HG03521 (cell line): ENCODE results near the gene CIT.
"Not testable (repeated sequence)": the region's sequence is repeated elsewhere in the genome, so short reads cannot be mapped to it uniquely, and the experiment has no call there.

Experiments used
- ATAC-seq: cut with Tn5 transposase; IDR thresholded peaks from one replicate; pipeline ENCODE4 v1.9.1; 2021; ENCODE audit warnings: mild to moderate bottlenecking, moderate library complexity; ENCODE audit not compliant: unreplicated experiment

CIT gene

DNA sequence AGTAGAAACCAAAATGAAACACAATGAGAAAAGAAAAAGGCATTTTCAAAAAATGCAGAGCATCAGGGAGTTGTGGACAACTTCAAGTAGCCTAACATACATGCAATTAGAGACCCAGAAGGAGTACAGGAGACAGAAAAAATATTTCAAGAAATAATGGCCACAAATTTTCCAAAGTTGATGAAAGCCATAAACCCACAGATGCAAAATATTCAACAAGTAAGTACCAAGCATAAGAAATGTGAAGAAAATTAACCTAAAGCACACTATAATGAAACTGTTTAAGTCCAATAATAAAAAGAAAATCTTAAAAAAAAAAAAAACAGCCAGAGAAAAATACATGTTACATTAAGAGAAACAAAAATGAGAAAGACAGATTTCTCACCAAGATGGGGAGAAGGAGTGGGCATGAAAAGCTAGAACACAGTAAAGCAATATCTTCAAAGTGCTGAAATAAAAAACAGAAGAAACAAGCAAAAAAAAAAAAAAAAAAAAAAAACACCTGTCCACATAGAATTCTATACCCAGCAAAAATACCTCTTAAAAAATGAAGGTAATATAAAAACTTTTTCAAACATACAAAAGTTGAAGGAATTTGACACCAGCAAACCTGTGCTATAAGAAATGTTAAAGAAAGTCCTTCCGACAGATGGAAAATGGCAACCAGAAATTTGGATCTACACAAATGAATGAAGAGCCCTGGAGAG is 132.1 kb downstream of the CIT start:
- ATAC-seq = no peak

DNA sequence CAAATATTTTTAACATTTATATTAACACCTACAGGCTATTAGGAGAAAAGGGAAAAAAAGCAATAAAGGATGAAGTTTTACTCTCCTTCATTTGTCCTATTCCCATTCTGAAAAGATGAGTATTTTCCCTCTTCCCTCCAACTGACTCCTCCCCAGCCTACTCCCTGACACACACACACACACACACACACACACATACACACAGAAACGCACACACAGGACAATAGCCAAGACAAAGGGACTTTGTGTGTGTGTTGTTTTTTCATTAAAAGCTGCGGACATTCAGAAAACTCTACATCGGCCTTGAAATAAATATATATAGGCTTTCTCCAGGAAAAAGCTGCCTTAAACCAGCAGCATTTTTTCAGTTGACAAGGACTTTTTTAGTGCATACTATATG is 134.4 kb downstream of the CIT start:
- ATAC-seq = no peak

DNA sequence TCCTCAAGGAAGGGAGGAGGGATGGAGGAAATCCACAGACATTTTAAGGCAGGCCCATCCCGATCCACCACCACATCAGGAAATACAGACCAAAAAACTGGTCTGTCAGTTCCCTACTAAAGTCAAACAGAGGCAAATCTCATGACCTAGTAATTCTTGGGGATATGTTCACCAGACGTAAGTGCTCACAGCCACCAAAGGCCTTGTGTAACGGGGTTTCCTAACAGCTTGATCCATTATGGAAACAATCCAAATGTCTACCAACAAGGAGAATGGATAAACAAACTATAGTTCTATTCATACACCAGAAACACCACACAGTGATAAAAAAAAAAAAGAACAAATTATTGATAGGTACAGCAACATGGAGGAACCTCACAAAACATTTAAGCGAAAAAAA is 136.3 kb downstream of the CIT start:
- ATAC-seq = no peak

DNA sequence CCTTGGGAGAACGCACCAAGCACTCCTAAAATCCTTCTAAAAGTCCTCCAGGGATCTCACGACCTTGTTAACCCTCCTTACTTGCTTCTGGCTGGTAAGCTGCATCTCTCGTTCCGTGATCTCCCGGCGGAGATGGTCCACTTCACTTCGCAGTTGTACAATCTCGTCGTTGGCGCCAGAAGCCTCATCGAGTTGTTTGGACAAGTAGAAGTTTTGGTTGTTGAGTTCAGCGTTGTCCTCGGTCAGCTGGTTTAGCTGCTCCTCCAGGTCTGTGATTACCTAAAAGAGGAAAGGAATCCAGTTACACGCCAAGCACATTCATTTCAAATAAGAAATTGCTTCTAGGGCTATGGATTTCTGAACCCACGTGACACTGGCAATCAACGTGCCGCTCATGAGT is 142.0 kb downstream of the CIT start:
- no peak for ATAC-seq

DNA sequence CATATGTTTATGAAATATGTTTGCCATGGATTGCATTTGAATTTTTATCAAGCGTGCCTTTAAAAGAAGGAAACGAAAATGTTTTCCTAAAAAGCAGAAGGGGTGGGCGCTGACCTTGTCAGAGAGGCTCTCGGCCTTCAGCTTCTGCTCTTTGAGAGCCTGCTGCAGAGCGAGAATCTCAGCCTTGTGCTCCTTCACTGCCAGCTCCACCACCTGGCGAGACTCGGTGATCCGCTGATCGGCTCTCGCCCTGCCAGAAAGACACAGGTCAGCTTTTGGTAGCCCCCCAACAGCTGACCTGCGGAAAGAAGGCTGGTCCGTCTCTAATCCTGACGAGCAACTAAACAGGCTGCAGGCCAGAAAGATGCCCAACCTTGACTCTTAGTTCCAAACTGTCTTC is 146.7 kb downstream of the CIT start:
- ATAC-seq = no peak

DNA sequence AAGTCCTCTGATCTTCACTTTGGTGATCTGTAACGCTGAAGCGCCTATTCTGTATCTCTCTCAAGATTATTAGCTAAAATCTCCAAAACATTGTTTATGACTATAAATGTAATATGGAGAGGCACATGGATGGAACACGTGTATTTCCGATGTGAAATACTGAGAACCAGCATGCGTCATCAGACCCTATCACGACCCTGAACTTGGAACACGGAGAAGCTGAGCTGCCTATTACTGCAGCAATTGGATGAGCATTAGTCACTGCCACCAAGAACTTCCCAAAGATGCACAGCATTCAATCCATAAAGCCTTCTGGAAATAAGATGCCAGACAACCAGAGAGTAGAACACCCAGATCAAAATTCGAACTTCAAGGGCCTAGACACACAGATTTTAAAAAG is 147.2 kb downstream of the CIT start:
- ATAC-seq = no peak

DNA sequence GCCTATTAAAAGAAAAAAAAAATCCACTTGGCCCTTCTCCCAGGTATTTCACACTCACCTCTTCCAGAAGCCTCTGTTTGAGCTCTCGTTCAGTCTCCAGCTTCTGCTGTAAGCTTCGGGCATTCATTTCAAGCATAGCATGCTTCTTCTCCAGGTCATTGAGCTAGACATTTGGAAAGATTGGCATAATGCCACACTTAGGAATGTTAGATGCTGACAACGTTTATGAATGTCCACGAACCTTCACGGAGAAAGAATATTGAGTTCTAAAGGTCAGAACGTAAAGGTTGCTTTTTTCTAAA is 148.7 kb downstream of the CIT start:
- no peak for ATAC-seq

DNA sequence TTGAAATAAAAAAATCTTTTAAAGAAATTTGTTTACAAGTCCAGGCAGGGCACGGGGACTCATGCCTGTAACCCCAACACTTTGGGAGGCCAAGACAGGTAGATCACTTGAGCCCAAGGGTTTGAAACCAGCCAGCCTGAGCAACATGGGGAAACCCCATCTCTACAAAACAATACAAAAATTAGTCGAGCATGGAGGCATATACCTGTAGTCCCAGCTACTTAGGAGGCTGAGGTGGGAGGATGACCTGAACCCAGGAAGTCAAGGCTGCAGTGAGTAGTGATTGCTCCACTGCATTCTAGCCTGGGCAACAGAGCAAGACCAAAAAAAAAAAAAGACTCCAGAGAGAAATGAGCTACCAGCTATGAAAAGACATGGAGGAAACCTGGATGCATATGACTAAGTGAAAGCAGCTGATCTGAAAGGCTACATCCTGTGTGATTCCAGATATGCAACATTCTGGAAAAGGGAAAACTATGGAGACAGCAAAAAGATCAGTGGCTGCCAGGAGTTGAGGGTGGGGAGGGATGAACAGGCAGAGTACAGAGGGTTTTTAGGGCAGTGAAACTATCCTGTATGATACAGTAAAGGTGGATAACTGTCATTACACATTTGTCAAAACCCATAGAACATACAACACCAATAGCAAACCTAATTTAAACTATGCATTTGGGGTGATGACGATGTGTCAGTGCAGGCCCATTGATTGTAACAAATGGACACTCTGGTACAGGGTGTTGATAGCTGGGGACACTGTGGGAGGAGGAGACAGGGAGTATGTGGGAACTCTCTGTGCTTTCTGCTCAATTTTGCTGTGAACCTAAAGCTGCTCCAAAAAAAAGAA is 149.3 kb downstream of the CIT start:
- no peak for ATAC-seq

DNA sequence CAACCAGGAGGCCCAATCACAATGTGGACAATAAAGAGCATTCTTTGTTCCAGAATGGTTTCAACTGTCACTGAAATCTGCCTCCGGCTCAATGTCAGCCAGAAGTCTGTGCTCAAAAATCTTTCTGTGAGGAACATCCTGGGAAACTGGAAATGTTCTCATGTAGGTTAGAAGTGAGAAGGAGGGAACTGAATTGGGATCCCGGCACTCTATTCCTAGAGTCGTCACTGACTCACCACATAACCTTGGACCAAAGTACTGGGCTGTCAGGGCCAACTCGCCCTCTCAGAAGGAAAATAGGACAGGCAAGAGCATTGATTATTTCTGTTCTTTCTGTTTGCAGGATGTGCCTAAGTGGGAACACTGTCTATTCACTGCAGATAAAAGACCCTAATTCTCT is 151.6 kb downstream of the CIT start:
- no peak for ATAC-seq

DNA sequence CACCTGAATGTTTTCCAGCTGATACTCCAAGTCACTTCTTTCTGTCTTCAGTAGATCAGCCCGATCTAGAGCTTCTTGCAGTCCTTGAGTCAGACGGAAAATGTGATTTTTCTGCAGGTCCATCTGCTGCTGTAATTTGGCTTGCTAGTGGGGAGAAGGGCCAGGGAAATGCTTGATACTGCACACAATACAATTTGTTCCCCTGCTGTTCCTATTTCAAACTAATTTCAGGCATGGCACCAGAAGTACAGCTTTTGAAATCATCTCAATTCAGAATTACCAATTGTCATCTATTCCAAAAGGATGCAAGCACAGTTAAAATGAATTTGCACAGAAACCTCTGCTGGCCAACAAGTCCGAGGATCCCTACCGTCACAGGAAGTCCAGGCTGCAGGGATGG is 155.8 kb downstream of the CIT start:
- no peak for ATAC-seq

DNA sequence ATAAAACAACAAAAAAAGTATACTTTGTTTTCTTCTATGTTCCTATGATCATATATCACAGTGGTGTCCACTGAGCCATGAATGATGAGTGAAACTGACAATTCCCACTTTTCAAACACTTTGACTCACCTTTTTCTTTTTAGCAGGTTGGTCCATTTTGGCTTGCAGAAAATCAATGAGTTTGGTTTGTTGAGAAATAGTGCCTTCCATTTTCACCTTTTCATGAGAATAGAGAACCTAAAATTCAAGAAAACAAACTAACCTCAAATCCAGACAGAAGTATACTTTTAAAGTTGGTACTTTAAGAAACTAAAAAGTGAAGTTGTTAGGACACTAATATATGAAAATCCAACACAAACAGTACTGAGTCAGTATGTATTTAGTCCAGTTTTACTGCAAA is 156.8 kb downstream of the CIT start:
- no peak for ATAC-seq

DNA sequence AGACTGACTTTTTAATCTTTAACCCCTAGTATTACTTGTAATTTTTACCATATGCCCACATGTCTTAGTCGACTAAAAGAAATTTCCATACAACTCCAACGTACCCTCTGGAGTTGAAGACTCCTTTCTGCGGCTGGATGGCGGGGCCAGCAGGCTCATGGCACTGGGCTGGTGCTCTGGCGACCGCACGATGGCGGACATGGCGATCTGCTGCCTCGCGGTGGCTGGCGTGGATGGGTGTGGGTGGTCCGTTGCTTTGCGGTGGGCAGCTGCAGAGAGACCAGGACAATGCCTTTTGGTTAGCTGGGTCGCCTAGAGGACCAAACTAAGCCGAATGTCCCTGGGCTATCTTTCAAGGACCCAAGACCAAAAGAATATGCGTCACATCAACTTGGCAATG is 159.0 kb downstream of the CIT start:
- ATAC-seq = no peak

DNA sequence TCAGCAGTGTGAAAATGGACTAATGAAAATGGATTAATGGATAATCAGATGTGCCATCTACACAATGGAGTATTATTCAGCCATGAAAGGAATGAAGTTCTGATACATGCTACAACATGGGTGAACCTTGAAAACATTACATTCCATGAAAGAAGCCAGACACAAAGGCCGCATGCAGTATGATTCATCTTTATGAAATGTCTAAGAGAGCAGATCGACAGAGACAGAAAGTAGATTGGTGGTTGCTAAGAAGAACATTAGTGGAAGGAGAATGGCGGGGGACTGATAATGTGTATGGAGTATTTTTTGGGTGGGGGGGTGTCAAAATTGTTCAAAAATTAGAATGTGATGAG is 161.9 kb downstream of the CIT start:
- ATAC-seq = no peak

DNA sequence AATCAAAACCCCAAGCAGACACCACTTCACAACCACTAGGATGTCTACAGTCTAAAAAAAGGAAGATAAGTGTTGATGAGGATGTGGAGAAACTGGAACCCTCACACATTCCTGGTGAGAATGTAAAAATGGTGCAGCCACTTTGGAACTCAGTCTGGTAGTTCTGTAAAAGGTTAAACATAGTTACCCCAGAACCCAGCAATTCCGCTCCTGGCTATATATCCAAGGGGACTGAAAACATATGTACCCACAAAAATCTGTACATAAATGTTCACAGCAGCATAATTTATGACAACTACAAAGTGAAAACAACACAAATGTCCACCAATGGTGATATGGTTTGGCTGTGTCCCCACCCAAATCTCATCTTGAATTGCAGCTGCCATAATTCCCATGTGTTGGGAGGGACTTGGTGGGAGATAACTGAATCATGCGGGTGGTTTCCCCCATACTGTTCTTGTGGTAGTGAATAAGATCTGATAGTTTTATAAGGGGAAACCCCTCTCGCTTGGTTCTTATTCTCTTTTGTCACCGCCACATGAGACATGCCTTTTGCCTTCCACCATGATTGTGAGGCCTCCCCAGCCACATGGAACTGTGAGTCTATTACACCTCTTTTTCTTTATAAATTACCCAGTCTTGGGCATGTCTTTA is 162.4 kb downstream of the CIT start:
- no peak for ATAC-seq

DNA sequence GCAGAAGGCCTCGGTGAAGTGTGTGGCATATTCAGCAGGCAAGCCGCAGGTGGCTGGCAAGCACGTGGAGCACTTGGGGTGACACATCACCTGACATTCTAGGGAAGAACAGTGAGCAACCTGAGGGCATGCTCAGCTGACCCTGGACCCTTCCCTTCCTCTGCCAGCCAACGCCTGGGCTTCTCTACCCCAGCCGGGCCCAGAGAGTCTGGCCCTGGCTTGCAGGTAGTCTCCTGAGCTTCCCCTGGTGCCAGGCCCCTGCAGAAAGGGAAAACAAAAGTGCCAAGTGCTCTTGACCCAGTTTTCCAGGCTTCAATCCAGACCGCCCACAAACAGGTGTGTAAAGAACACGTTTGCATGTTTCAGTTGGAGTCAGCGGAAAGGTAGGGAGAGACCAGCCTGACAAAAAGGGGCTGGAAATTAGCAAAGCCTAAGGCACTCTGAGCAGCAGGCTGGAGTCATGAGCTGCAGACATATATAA is 163.5 kb downstream of the CIT start:
- no peak for ATAC-seq

DNA sequence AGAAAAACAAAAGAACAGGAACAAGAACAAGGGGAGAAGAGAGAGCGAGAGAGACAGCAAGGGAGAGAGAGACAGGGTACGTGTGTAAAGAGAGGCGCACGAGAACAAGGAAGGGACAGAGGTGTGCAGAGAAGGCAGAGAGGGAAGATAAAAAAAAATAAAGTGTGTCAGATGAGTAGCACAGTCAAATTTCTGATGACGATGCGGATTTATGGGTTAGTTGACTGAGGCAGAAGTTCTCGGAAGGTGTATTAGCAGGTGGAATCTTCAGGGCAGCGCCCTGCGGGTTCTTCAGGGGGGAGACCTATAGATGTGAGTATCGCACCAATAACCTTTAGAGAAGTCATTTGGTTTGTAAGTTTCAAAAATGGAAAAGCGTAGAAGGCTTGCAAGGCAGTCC is 164.4 kb downstream of the CIT start:
- ATAC-seq = no peak

DNA sequence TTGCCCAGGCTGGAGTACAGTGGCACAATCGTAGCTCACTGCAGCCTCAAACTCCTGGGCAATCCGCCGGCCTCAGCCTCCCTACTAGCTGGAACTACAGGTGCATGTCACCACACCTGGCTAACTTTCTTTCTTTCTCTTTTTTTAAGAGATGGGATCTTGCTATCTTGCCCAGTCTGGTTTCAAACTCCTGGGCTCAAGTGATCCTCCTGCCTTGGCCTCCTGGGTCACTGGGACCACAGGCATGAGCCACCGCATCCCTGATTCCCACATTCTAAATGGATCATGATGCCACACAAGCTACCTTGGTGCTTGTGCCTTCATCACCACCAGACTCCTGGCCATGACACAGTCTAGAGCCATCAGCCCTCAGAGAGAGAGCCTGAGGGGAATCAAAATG is 165.4 kb downstream of the CIT start:
- no peak for ATAC-seq

DNA sequence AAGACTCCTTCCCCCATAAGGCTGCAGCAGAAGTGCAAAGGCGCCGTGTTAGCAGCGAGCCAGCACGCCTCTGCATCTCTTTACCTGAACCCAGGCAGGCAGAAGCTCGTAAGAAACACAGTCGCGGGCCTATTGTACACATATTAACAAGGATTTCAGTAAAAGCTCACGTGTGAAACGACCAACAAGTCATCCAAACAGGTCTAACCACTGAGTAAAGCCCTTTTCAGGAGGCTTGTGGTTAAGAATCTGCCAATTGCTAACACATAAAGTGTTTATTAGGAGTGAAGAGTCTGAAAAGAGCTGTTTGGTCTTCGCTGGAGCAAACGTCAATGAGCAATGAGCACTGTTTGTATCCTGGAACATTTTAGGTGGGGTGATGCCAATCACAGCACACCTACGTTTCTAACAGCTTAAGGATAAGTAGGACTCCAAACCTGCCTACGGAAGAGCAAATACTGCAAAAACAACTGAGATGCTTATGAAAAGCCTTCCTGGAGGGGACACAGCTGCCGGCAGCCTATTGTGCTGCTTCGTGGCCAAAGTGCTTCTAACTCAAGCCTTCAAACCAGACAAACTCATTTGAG is 166.1 kb downstream of the CIT start:
- ATAC-seq = no peak

DNA sequence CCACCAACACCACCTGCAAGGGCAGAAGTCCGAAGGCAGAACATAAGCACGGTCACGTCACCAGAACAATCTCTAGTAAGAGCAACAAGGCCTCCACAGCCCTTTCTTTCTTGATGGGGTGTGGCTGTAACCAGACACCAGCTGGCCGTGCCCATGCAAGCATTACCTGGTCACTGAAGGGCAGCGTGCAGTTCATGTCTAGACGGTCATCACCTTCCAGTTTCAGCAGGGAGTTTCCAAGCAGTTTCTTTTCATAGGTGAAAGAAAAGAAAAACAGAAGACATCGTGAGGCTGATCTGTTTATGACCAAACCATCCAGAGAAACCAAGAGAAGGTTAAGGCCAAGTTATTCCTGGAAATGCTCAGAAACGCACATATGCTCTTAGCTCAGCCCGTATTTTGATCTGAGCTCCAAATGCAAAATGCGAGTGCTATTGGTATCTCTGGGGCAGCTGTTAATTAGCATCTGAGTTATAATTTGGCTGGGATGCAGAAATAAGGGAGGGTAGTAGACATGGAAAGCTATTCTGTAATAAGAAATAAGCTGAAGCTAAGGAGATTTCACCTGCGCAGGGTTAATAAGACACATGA is 166.7 kb downstream of the CIT start:
- ATAC-seq = no peak

DNA sequence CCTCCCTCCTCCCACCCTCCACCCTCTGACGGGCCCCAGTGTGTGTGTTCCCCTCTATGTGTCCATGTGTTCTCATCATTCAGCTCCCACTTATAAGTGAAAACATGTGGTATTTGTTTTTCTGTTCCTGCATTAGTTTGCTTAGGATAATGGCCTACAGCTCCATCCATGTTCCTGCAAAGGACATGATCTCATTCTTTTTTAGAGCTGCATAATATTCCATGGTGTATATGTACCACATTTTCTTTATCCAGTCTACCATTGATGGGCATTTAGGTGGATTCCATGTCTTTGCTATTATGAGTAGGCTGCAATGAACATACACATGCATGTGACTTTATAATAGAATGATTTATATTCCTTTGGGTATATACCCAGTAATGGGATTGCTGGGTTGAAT is 170.7 kb downstream of the CIT start:
- not testable (repeated sequence) for ATAC-seq

DNA sequence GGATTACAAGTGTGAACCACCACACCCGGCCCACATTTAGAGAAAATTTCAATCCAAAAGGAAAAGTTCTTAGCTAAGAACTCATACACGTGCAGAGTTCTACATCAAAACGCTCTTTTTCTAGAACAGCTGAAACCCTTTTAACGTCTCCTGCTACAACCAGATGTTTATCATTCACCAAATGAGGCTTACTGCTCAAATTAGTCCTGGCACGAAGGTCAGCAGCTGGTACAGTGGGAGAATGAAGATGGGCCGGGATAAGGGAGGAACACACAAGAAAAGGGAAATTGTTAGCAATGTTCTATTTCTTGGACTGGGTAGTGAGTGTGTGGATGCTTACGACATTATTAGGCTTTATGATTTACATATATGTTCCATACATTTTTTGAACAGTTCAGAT is 171.9 kb downstream of the CIT start:
- no peak for ATAC-seq
